Heart right ventricle (tissue), 16 donors: ENCODE data around the gene LCN15. TPM values are rescaled to one million over a fixed set of nuclear protein-coding genes. Genes with fewer than 3 reads are reported as not detected.
"Not testable (repeated sequence)": the region's sequence is repeated elsewhere in the genome, so short reads cannot be mapped to it uniquely, and the experiment has no call there.

ENCODE experiments used
- ATAC-seq, 8 donors: fragments of 200-7000 bp; cut with Tn5 transposase; one replicate each; pipeline ENCODE4 v1.9.1; 2020; ENCODE audit warnings: mild to moderate bottlenecking in 8 of 8, moderate library complexity in 8 of 8, moderate number of reproducible peaks in 1 of 8
- DNase-seq, 2 donors: peaks; one replicate each; pipeline ENCODE4 v3.0.0-alpha.2; 2020
- H3K27ac ChIP-seq, 10 donors: fragments of 200-600 bp; sonication (generic) in 2 of 10; one replicate each; pipeline versions ENCODE4 v1.5.0 to v1.8.0; 2020 to 2022; ENCODE audit warnings: mild to moderate bottlenecking in 3 of 10
- H3K27me3 ChIP-seq, 7 donors: fragments of 200-600 bp; one replicate each; pipeline ENCODE4 v1.8.0; 2021 to 2022; ENCODE audit warnings: mild to moderate bottlenecking in 2 of 7
- H3K36me3 ChIP-seq, 9 donors: fragments of 200-600 bp; sonication (generic) in 1 of 9; one replicate each; pipeline versions ENCODE4 v1.5.0 to v1.8.0; 2020 to 2022; ENCODE audit warnings: mild to moderate bottlenecking in 2 of 9
- H3K4me1 ChIP-seq, 9 donors: fragments of 200-600 bp; sonication (generic) in 1 of 9; one replicate each; pipeline versions ENCODE4 v1.5.0 to v1.8.0; 2020 to 2022; ENCODE audit warnings: mild to moderate bottlenecking in 4 of 9
- H3K4me3 ChIP-seq, 10 donors: fragments of 200-600 bp; sonication (generic) in 2 of 10; one replicate each; pipeline versions ENCODE4 v1.5.0 to v1.8.0; 2020 to 2022; ENCODE audit warnings: mild to moderate bottlenecking in 7 of 10, moderate library complexity in 2 of 10
- H3K9me3 ChIP-seq, 11 donors: fragments of 200-600 bp in 10 of 11; sonication (generic) in 2 of 11; one replicate each; pipeline versions ENCODE4 v1.5.0 to v1.8.0; 2013 to 2022; ENCODE audit warnings: mild to moderate bottlenecking in 2 of 11, control low read depth in 1 of 11, moderate library complexity in 1 of 11
- WGBS, 2 donors: extraction: QIAGEN DNeasy Blood & Tissue Kit; methylation state at CpG; one replicate each; pipeline ENCODE4 v1.1.7; 2013; ENCODE audit warnings: inconsistent platforms in 1 of 2; 5-methylcytosine and 5-hydroxymethylcytosine counted together
- intact Hi-C, 10 donors: fragments of 100-400 bp; cut with DNase I; formaldehyde crosslinking; loops; one replicate each; pipeline versions ENCODE4 v1.11.1 to v1.14.2; 2022
- polyA plus RNA-seq, 2 donors: library from polyadenylated mRNA; stranded (reverse); fragments of 200-250 nt; gene quantifications; one replicate each; pipeline ENCODE4 v1.2.3, GENCODE V29; 2013
- total RNA-seq, 10 donors: library from RNA; stranded (reverse); fragmentation: NEBNext Ultra II Directional in 3 of 10; extraction: Animal tissue kit (Norgen Biotek cat#: 25700) in 3 of 10; gene quantifications; one replicate each; pipeline versions ENCODE4 v1.2.1 to v1.2.4, GENCODE V29; 2021 to 2023
- TF ChIP-seq, protein P1 (sequence below), 9 donors: fragments of 200-600 bp; sonication (generic) in 2 of 9; IDR thresholded peaks; one replicate each; pipeline versions ENCODE4 v1.5.0 to v1.8.0; 2021 to 2022; ENCODE audit warnings: antibody characterized with exemption in 9 of 9, mild to moderate bottlenecking in 5 of 9, moderate library complexity in 1 of 9
- donor health status: Arrhythmogenic right ventricular cardiomyopathy.
- donor health status: ischemic (EF 13 %, LVEDD 7.1; RV severe dilation, severe dysfunction).
- donor health status: healthy with polysubstance abuse.
- donor health status: DM: no; HTN: yes; CAD: no.
- donor health status: DM: no; HTN: no; CAD: no.
- donor health status: ischemic (EF 25% LVEDD 6.9; RV normal size, moderate dysfunction).
- donor health status: ischemic (EF 25% LVEDD 5.7; RV mildly dilated, moderate dysfunction).
- donor health status: healthy.
- donor health status: DM: yes; HTN: yes; CAD: no.
- donor health status: Ischemic cardiomyopathy.
- donor health status: ischemic (EF 35%, LVEDD 5.7; RV mildly dilated, moderate dysfunction).
- donor health status: nonischemic (EF 11% LVEDD 7.7; RV severe dilation, severe dysfunction).
- donor health status: DM: yes; HTN: yes; CAD: no.
- donor health status: PGD.
- donor health status: ischemic (EF 29% LVEDD 5.4; RV normal size, mild dysfunction).
- donor health status: nonischemic (EF 23%, LVEDD 6.1; RV moderate dilation, normal function).

The LCN15 gene
- total and polyA plus RNA-seq, 12 donors: 0.85 to 20.1 (median 1.3) TPM; not detected in 7

DNA sequence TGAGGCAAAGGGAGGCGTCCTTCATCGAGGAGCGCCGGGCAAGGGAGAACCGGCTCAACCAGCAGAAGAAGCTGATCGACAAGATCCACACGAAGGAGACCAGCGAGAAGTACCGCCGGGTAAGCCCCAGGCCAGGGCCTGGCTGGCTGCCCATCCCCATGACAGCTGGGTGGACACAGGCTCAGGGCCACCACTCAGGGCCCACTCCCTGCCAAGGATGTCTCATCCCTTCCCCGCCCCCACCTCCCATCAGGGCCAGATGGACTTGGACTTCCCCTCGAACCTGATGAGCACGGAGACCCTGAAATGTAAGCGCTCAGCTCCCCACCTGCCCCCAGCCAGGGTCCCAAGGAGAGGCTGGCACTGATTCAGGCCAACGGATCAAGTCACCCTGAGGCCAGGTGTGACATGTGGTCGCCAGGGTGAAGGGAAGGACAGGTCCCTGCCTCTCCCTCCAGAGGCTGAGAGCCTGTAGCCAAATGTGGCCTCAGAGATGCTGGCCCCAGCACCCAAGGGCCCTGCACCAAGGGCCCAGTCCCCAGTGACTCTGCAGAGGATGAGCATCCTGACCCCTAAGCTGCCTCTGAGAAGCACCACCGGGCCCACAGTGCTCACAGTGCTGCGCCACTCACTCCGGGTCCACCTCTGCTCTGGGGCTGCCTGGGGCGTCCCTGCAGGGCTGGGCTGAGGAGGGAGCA is 40.3 kb upstream of the LCN15 start:
- Histone ChIP-seq H3K27me3 (peaks cover 0 to 29% (median 20%) of the 10 kb centered on the region in 7 donors), H3K36me3 (peaks cover 0 to 4% (median 0%) of the 10 kb centered on the region in 9 donors), H3K4me1 (peaks cover 5 to 48% (median 39%) of the 10 kb centered on the region in 9 donors), H3K27ac (no peak overlapping the region), H3K4me3 (no peak overlapping the region), H3K9me3 (no peaks in the 10 kb centered on the region)
- intact Hi-C loops: loop anchor here in 2 of 10 donors (5.0 kb wide), 1 partner anchor 38 kb away; the partner anchor contains the start of gene AJM1 (in 2 of the 2)
- TF ChIP-seq, protein P1, sequence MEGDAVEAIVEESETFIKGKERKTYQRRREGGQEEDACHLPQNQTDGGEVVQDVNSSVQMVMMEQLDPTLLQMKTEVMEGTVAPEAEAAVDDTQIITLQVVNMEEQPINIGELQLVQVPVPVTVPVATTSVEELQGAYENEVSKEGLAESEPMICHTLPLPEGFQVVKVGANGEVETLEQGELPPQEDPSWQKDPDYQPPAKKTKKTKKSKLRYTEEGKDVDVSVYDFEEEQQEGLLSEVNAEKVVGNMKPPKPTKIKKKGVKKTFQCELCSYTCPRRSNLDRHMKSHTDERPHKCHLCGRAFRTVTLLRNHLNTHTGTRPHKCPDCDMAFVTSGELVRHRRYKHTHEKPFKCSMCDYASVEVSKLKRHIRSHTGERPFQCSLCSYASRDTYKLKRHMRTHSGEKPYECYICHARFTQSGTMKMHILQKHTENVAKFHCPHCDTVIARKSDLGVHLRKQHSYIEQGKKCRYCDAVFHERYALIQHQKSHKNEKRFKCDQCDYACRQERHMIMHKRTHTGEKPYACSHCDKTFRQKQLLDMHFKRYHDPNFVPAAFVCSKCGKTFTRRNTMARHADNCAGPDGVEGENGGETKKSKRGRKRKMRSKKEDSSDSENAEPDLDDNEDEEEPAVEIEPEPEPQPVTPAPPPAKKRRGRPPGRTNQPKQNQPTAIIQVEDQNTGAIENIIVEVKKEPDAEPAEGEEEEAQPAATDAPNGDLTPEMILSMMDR (IDR thresholded peaks at IDR 0.05): no peak
- WGBS, 2 donors: 93 to 96% methylated on average over 20 of the region's 20 CpGs
- ATAC-seq (no peak), DNase-seq (no peak)

DNA sequence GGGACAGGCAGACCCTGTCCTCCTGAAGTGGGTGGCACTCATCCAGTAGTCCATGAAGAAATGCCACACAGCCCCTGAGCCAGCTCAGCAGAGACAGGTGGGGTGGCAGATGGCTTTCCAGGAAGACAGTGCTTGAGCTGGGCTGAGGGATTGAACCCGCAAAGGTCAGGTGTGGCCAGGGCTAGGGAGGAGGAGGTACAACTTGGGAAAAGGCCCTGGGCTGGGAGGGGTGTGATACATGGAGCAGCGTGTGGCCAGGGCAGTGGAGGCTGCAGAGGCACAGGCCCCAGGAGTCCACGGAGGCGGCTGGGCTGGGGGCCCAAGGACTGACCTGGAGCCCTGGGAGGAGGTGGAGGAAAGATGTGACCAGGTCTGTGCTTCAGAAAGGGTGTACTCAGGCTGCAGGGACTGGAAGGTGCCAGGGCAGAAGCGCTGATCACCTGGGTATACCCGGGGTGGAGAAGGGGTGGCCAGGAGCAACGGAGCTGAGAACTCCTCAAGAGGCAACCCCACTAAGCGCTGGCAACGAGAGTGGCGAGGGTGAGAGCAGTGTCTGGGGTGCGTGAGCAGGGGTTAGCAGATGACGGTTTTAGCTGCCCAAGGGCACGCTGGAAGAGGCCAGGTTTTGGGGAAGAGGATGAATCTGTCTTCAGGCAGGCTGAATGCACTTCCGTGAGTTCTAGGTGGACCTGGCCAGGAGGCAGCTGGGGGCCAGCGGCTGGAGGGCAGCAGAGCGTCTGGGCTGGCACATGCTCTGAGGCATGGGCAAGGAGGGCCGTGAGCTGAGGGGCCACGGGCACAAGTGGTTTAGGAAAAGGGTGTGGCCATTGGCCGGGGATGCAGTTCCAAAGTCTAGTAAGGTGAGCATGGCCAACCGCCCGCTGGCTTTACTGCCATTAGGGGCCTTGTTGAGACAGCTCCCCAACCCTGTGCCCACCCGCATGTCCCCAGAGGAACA is 39.5 kb upstream of the LCN15 start:
- intact Hi-C loops: no loop called here
- H3K4me1 ChIP-seq: peaks cover 9 to 48% (median 39%) of the 10 kb centered on the region in 9 donors
- 91 to 97% methylated on average over 22 of the region's 22 CpGs for whole genome bisulfite sequencing, 2 donors

DNA sequence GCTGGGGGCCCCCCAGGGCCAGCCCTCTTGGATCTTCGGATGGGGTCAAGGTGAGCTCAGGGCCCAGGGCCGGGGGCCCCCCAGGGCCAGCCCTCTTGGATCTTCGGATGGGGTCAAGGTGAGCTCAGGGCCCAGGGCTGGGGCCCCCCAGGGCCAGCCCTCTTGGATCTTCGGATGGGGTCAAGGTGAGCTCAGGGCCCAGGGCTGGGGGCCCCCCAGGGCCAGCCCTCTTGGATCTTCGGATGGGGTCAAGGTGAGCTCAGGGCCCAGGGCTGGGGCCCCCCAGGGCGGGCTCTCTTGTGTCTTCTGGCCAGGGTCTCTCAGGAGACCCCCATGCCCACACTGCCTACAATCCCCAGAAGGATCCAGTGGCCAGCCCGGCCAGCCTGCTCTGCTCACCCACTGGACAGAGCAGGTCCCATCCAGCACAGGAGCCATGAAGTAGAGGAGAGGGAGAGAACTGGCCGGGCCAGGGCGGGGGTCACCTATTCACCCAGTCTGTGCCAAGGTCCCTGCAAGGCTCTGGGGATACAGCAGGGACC is 38.8 kb upstream of the LCN15 start:
- WGBS, 2 donors: 96% methylated on average over 6 to 8 of the region's 9 CpGs
- intact Hi-C loops, H3K36me3 ChIP-seq: not testable (repeated sequence)

More for the DNA sequence above, 39.5 kb upstream of the LCN15 start:
- no peak overlapping the region for H3K27ac ChIP-seq
- ATAC-seq (no peak), DNase-seq (no peak)
- H3K4me3 ChIP-seq: no peak overlapping the region
- peaks cover 0 to 38% (median 28%) of the 10 kb centered on the region in 7 donors for H3K27me3 ChIP-seq
- TF ChIP-seq, protein P1 (IDR thresholded peaks at IDR 0.05): no peak
- H3K9me3 ChIP-seq: no peaks in the 10 kb centered on the region
- peaks cover 0 to 3% (median 0%) of the 10 kb centered on the region in 9 donors for H3K36me3 ChIP-seq

DNA sequence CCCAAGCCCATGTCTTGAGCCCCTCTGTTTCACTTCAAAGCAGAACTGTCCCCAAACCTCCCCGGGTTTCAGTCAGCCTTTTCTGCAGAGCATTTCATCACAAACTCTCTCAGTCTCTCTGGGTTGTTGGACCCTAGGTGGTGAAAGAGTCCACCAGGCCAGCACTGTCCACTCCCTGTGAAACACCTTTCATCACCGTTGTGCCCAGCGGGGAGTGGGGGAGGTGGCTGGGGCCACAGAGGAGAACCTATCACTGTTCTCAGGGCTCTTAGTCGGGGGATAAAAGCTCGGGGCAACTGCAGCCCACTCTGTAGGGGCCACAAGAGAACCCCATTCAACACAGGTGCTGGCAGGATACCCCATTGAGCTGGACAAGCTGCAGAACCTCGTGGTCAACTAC is 38.0 kb upstream of the LCN15 start:
- DNase-seq: no peak
- intact Hi-C loops: no loop called here
- peaks cover 12 to 53% (median 40%) of the 10 kb centered on the region in 9 donors for H3K4me1 ChIP-seq
- no peak for ATAC-seq
- H3K36me3 ChIP-seq: peaks cover 0 to 3% (median 0%) of the 10 kb centered on the region in 9 donors
- no peak overlapping the region for H3K4me3 ChIP-seq
- no peaks in the 10 kb centered on the region for H3K9me3 ChIP-seq
- 74 to 78% methylated on average over 6 of the region's 6 CpGs for WGBS, 2 donors
- no peak overlapping the region for H3K27ac ChIP-seq
- H3K27me3 ChIP-seq: peaks cover 0 to 53% (median 42%) of the 10 kb centered on the region in 7 donors
- TF ChIP-seq, protein P1 (IDR thresholded peaks at IDR 0.05): no peak

More for the DNA sequence above, 38.8 kb upstream of the LCN15 start:
- not testable (repeated sequence) for H3K9me3 ChIP-seq, DNase-seq, H3K4me3 ChIP-seq, ATAC-seq, H3K27ac ChIP-seq
- peaks cover 9 to 48% (median 36%) of the 10 kb centered on the region in 9 donors for H3K4me1 ChIP-seq
- H3K27me3 ChIP-seq: peaks cover 0 to 45% (median 36%) of the 10 kb centered on the region in 7 donors
